HG02642 (cell line): ENCODE measurements around the gene RAB40C.
"Not testable (repeated sequence)": the region's sequence is repeated elsewhere in the genome, so short reads cannot be mapped to it uniquely, and the experiment has no call there.

Experiments
- ATAC-seq: cut with Tn5 transposase; IDR thresholded peaks from one replicate; pipeline ENCODE4 v1.9.1; 2021; ENCODE audit warnings: mild to moderate bottlenecking; ENCODE audit not compliant: unreplicated experiment, poor library complexity

Gene RAB40C

GRCh38 chr16:588889-589657 lies 793 bp upstream of the RAB40C start:
- ATAC-seq = peak; percentile 78

- ATAC-seq = no peak
These were observed 435 bp downstream of the RAB40C start for GRCh38 chr16:590188-590814.

- ATAC-seq = no peak
These were observed 942 bp downstream of the RAB40C start for GRCh38 chr16:590815-591200.

GRCh38 chr16:591231-591630 lies 1.4 kb downstream of the RAB40C start:
- ATAC-seq = no peak

- ATAC-seq = no peak
These were observed 2.1 kb downstream of the RAB40C start for GRCh38 chr16:591892-592517.

- no peak for ATAC-seq
These were observed 2.8 kb downstream of the RAB40C start for GRCh38 chr16:592518-593306.

GRCh38 chr16:593406-593805 lies 3.5 kb downstream of the RAB40C start:
- no peak for ATAC-seq

- ATAC-seq = no peak
These were observed 3.9 kb downstream of the RAB40C start for GRCh38 chr16:593807-594206.

- ATAC-seq = no peak
These were observed 5.2 kb downstream of the RAB40C start for GRCh38 chr16:595094-595528.

GRCh38 chr16:595942-596735 lies 6.3 kb downstream of the RAB40C start:
- ATAC-seq = no peak

GRCh38 chr16:596736-597060 lies 6.8 kb downstream of the RAB40C start:
- no peak for ATAC-seq

GRCh38 chr16:597655-598054 lies 7.8 kb downstream of the RAB40C start:
- ATAC-seq = not testable (repeated sequence)

GRCh38 chr16:598823-599739 lies 9.2 kb downstream of the RAB40C start:
- no peak for ATAC-seq

- ATAC-seq = no peak
These were observed 10.9 kb downstream of the RAB40C start for GRCh38 chr16:600781-601180.

GRCh38 chr16:603933-604332 lies 14.1 kb downstream of the RAB40C start:
- no peak for ATAC-seq

GRCh38 chr16:606656-607307 lies 16.9 kb downstream of the RAB40C start:
- ATAC-seq = no peak

- no peak for ATAC-seq
These were observed 18.2 kb downstream of the RAB40C start for GRCh38 chr16:608019-608418.

GRCh38 chr16:609316-609715 lies 19.4 kb downstream of the RAB40C start:
- no peak for ATAC-seq

GRCh38 chr16:609984-610383 lies 20.1 kb downstream of the RAB40C start:
- no peak for ATAC-seq
